Bone marrow (tissue), 2 donors: Measurements from ENCODE around the gene CHST1.

Source experiments
- DNase-seq, 2 donors: peaks; one replicate each; lab custom pipeline; 2025; lab: John Stamatoyannopoulos, UW

The CHST1 gene

GRCh38 chr11:45646275-45646927, 19.0 kb downstream of the CHST1 start:
- no peak for DNase-seq

GRCh38 chr11:45644981-45645889, 20.2 kb downstream of the CHST1 start:
- DNase-seq = no peak

- no peak for DNase-seq
Observed at GRCh38 chr11:45643598-45644260, 21.7 kb downstream of the CHST1 start.

DNA sequence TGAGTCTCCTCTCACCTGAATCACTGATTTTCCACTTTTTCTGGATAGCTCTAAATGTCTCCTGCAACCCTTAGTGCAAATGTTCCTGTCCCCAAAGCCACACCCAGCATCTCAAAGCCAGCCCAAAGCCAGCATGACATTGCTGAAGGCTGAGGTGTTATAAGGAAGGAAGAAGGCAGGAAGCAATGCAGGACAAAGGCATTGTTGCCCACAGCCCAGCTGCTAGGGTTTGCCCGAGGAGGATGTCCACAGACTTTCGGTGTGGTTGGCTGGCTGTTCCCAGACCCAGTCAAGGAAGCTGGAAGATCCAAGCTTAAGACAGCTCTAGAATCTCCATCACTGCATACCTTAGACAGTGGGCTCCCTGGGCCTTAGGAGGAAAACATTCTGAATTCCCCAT, 23.5 kb downstream of the CHST1 start:
- no peak for DNase-seq

DNA sequence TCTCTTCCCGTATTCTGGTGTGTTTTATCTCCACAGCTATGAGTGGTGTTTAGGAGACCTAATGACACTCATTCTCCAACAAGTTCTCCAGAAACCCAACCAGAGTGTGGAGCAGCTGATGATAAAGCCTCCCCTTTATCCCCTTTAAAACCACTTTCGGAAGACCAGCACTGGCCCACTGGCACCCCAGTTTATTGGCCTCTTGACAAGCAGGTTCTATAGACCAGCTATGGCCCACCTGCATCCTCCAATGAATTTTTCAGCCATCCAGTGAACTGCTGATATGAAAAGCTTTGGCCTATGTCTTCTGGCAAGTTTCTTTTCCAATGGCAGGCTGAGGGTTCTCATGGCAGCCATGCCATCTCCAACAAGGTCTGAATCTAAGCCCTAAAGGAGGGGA, 27.4 kb downstream of the CHST1 start:
- no peak for DNase-seq

DNA sequence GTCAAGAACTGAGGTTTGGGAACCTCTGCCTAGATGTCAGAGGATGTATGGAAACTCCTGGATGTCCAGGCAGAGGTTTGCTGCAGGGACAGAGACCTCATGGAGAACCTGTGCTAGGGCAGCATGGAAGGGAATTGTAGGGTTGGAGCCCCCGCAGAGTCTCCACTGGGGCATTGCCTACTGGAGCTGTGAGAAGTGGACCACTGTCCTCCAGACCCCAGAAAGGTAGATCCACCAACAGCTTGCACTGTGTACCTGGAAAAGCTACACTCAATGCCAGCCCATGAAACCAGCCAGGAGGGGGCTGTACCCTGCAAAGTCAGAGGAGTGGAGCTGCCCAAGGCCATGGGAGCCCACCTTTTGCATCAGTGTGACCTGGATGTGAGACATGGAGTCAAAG, 29.5 kb downstream of the CHST1 start:
- no peak for DNase-seq

- no peak for DNase-seq
Observed at GRCh38 chr11:45625611-45626010, 39.8 kb downstream of the CHST1 start.

GRCh38 chr11:45624095-45624494, 41.3 kb downstream of the CHST1 start:
- no peak for DNase-seq

GRCh38 chr11:45622861-45623260, 42.6 kb downstream of the CHST1 start:
- DNase-seq = no peak

- DNase-seq = no peak
Observed at GRCh38 chr11:45622283-45622682, 43.1 kb downstream of the CHST1 start.

- DNase-seq = no peak
Observed at GRCh38 chr11:45621588-45621987, 43.8 kb downstream of the CHST1 start.

DNA sequence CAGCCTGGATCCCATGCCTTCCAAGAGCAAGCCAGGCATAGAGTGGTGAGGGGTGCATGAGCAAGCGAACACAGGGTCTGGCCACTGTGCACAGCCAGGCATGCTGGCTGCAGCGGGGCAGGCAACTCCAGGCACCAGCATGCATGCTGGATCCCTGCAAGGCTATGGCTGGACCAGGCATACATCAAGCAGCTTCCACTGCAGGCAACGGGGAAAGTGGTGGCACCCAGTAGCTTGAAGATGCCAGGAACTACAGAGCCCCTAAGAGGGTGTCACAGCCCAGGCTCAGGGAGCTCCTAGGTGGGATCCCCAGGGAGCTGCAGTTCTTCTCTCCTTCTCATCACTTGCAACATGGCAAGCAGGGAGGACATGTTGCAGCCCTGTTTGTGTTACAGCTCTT, 45.2 kb downstream of the CHST1 start:
- no peak for DNase-seq

DNA sequence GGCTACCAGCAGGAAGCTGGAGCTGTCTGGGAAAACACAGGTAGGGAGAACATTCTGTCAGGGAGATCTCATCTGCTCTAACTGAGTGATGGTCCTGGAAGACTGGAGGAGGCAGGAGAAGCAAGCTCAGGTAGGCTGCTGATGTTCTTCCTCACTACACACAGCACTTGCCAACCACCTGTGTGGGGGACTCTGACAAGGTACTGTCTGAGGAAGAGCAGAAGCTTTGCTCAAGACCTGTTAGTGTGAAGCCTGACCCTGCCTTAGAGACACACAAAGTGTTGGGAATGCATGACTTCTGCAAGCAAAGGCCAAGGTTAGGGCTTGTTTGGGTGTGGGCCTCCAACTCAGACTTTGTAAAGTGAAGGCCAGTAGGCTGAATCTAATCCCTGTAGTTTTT, 46.5 kb downstream of the CHST1 start:
- no peak for DNase-seq

GRCh38 chr11:45617871-45618601, 47.4 kb downstream of the CHST1 start:
- DNase-seq = no peak

DNA sequence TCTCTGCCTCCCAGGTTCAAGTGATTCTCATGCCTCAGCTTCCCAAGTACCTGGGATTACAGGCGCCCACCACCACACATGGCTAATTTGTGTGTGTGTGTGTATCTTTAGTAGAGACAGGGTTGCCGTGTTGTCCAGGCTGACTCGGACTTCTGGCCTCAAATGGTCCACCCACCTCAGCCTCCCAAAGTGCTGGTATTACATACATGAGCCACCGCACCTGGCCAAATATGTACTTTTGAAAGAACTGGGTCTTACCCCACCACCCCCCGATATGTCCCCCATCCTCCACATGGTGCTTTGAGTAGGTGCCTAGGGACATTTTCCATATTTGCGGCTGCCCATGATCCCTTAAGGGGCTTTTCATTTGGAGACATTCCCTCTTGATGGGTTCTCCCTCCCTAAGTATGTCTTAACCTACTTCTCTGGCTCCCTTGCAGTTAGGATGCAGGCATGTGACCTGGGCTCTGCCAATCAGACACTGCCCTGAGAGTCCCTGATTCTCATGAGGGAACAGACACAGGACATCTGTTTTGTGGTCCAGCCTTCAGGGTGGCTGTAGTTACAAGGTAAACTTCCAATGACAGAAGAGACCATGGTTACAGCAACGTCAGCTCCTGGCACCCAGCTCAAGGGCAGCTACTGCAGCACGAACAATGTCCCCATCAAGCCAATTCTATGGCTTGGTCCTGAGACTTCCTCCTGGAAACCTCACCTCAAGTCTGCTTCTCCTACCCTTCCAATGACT, 48.4 kb downstream of the CHST1 start:
- DNase-seq = no peak

DNA sequence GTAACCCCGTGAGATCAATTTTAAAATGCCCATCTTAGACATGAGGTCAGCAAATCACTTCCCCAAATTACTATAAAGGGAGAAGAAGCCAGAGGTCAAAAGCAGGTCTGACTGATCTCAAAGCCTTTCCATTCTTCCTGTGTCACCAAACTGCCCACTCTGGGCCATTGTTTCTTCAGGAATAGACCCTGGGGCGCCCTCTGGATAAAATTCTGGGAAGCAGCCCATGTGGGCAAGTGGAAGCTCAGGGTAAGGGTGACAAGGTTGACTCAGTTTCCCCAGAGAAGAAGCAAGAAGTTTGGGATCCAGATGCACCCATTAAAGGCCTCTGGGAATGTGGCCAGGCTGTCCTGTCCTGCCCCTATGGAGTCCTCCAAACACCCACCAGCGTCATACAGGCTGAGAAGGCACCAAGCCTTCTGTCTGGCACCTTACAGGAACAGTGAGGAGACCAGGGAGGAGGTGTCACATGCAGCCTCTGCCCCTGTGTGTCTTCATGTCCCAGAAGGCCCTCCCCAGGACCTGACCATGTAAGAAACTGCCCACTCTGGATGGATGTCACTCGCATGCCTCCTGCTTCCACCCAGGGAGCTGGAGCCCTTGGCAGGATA, 50.1 kb downstream of the CHST1 start:
- DNase-seq = no peak

- DNase-seq = no peak
Observed at GRCh38 chr11:45614196-45614828, 51.1 kb downstream of the CHST1 start.

- no peak for DNase-seq
Observed at GRCh38 chr11:45610627-45611026, 54.8 kb downstream of the CHST1 start.

GRCh38 chr11:45609902-45610301, 55.5 kb downstream of the CHST1 start:
- DNase-seq = no peak

DNA sequence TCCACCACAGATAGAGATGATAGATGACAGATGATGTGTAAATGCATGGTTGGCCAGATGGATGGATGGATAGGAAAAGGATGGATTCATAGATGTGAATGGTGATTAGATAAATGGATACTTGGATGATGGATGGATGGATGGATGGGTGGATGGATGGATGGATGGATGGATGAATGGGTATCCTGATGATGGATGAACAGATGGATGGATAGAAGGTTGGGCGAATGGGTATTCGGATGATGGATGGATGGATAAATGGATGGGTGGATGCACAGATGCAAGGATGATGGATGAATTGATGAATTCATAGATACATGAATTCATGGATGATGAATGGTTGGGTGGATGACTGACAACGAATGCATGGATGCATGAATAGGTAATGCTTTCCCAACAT, 56.1 kb downstream of the CHST1 start:
- no peak for DNase-seq

GRCh38 chr11:45607995-45608394, 57.4 kb downstream of the CHST1 start:
- no peak for DNase-seq
